NCI-H446 treated with DMSO at 0.1 percent for 48 hours (cell line): Measurements from ENCODE around the gene HSD17B13.

Experiments used
- DNase-seq: peaks from one replicate; lab custom pipeline; 2025; lab: John Stamatoyannopoulos, UW

HSD17B13 gene

GRCh38 chr4:87262886-87263285, 59.8 kb downstream of the HSD17B13 start:
- DNase-seq = no peak

- no peak for DNase-seq
Observed at GRCh38 chr4:87260477-87260876, 62.2 kb downstream of the HSD17B13 start.

- no peak for DNase-seq
Observed at GRCh38 chr4:87258677-87259076, 64.0 kb downstream of the HSD17B13 start.

GRCh38 chr4:87257523-87257922, 65.2 kb downstream of the HSD17B13 start:
- DNase-seq = peak; percentile 69

GRCh38 chr4:87255755-87256154, 66.9 kb downstream of the HSD17B13 start:
- DNase-seq = no peak
